Body of pancreas (tissue), 4 donors: ENCODE measurements around the gene DPH1.

Source experiments
- POLR2A ChIP-seq, 3 donors: fragments of 450-650 bp; IDR thresholded peaks; one replicate each; pipeline ENCODE4 v1.6.1; 2016; ENCODE audit warnings: antibody characterized with exemption in 3 of 3, mild to moderate bottlenecking in 2 of 3
- TF ChIP-seq, protein P1 (sequence below), 7 experiments: fragments of 450-650 bp in 4 of 7; fragments of 200-600 bp in 3 of 7; sonication (generic) in 3 of 7; IDR thresholded peaks; one replicate each; pipeline ENCODE4 v1.5.1; 2016 to 2019; ENCODE audit warnings: antibody characterized with exemption in 7 of 7

DNA sequence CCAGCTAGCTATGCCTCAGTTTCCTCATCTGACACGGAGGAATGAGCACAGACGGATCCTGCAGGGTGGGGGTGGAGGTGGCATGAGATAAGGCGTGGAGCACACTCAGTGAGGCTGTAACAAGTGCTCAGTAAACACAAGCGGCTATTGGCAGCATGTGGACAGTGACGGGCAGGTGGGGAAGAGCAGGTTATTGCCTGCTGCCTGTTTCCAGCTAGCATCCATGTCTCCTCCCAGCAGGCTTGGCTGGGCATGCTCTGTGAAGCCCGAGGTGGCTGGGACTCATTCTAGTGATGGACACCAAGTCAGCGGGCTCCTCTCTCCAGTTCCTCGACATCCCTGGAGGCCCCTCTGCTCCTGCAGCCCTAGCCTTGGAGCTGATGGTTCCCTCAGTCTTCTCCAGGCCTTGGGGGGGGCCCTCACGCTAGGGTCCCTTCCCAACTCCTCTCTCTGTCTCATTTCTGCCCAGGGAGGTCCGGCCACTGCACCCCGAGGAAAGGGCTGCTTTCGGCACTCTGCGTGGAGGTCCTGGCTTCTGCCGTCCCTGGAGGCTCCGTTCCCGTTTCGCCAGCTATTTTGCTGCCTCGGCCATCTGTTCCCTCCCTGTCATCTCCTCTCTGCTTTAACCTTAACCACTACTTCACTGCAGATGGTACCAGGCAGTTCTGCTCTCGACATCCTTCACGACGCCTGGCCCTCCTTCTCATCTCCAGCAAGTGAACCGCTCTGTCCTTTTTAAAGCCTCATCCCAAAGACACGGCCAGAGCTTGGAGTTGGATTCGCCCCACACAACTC, 11.0 kb upstream of the DPH1 start:
- TF ChIP-seq, protein P1, sequence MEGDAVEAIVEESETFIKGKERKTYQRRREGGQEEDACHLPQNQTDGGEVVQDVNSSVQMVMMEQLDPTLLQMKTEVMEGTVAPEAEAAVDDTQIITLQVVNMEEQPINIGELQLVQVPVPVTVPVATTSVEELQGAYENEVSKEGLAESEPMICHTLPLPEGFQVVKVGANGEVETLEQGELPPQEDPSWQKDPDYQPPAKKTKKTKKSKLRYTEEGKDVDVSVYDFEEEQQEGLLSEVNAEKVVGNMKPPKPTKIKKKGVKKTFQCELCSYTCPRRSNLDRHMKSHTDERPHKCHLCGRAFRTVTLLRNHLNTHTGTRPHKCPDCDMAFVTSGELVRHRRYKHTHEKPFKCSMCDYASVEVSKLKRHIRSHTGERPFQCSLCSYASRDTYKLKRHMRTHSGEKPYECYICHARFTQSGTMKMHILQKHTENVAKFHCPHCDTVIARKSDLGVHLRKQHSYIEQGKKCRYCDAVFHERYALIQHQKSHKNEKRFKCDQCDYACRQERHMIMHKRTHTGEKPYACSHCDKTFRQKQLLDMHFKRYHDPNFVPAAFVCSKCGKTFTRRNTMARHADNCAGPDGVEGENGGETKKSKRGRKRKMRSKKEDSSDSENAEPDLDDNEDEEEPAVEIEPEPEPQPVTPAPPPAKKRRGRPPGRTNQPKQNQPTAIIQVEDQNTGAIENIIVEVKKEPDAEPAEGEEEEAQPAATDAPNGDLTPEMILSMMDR (IDR thresholded peaks at IDR 0.05), result no peak
- no peak for TF ChIP-seq POLR2A (IDR thresholded peaks at IDR 0.05)
